ENCODE results near the gene SLC39A11. TPM values are rescaled to one million over a fixed set of nuclear protein-coding genes. Genes with fewer than 3 reads are reported as not detected.
"Not testable (repeated sequence)": the region's sequence is repeated elsewhere in the genome, so short reads cannot be mapped to it uniquely, and the experiment has no call there.

SLC39A11 gene
- total RNA-seq, 1 donor from 2014 or later: 21.5 TPM

DNA sequence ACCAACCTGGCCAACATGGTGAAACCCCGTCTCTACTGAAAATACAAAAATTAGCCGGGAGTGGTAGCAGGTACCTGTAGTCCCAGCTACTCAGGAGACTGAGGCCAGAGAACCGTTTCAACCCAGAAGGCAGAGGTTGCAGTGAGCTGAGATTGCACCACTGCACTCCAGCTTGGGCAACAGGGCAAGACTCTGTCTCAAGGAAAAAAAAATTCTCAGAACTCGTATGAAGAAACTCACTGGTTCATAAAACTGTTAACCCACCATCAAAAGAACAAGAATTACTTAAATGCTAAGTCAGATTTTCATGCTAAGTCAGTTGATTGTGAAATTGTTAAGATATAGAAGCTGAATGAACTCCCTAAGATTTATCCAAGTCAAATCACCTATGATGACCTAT, 31.3 kb downstream of the SLC39A11 start:
- H3K27ac Mint-ChIP-seq (ENCODE audit: unreplicated experiment): no peak overlapping the region
- no peak overlapping the region for H3K4me3 Mint-ChIP-seq (ENCODE audit: unreplicated experiment)
- peaks cover 2% of the 10 kb centered on the region for H3K9me3 Mint-ChIP-seq (ENCODE audit: unreplicated experiment)
- no peaks in the 10 kb centered on the region for H3K27me3 ChIP-seq (ENCODE audit: insufficient read depth, low read length)
- no peak overlapping the region for H3K4me2 ChIP-seq (ENCODE audit: low read length)
- no peaks in the 10 kb centered on the region for H3K9me3 ChIP-seq (ENCODE audit: insufficient read depth, low read depth, low read length)
- H3K4me1 Mint-ChIP-seq (ENCODE audit: low read depth, unreplicated experiment): peaks cover 7% of the 10 kb centered on the region
- H2AFZ ChIP-seq (ENCODE audit: low read depth, low read length): no peak overlapping the region
- peak; percentile 9 for FAIRE-seq
- no peaks in the 10 kb centered on the region for H3K36me3 ChIP-seq (ENCODE audit: insufficient read depth, low read length)
- no peaks in the 10 kb centered on the region for H3K79me2 ChIP-seq (ENCODE audit: insufficient read depth, low read length)
- no peak overlapping the region for H3K9ac ChIP-seq (ENCODE audit: low read length)
- no peak overlapping the region for H3K27ac ChIP-seq (ENCODE audit: low read depth, low read length)
- no peak for DNase-seq (ENCODE audit: low read depth)
- TF ChIP-seq EZH2 (IDR thresholded peaks at IDR 0.05; ENCODE audit: insufficient read depth, low read length): no peak
- TF ChIP-seq, protein P1, sequence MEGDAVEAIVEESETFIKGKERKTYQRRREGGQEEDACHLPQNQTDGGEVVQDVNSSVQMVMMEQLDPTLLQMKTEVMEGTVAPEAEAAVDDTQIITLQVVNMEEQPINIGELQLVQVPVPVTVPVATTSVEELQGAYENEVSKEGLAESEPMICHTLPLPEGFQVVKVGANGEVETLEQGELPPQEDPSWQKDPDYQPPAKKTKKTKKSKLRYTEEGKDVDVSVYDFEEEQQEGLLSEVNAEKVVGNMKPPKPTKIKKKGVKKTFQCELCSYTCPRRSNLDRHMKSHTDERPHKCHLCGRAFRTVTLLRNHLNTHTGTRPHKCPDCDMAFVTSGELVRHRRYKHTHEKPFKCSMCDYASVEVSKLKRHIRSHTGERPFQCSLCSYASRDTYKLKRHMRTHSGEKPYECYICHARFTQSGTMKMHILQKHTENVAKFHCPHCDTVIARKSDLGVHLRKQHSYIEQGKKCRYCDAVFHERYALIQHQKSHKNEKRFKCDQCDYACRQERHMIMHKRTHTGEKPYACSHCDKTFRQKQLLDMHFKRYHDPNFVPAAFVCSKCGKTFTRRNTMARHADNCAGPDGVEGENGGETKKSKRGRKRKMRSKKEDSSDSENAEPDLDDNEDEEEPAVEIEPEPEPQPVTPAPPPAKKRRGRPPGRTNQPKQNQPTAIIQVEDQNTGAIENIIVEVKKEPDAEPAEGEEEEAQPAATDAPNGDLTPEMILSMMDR (IDR thresholded peaks at IDR 0.05; ENCODE audit: insufficient read depth, low read depth, low read length): no peak
- H3K27me3 Mint-ChIP-seq (ENCODE audit: low read depth, unreplicated experiment): no peaks in the 10 kb centered on the region
- peaks cover 2% of the 10 kb centered on the region for H3K36me3 Mint-ChIP-seq (ENCODE audit: low read depth, unreplicated experiment)
- H4K20me1 ChIP-seq (ENCODE audit: insufficient read depth, low read length): no peaks in the 10 kb centered on the region
- peaks cover 8% of the 10 kb centered on the region for H3K4me1 ChIP-seq (ENCODE audit: insufficient read depth, low read length)
- H3K4me3 ChIP-seq (ENCODE audit: insufficient read depth, low read depth, low read length): no peak overlapping the region

DNA sequence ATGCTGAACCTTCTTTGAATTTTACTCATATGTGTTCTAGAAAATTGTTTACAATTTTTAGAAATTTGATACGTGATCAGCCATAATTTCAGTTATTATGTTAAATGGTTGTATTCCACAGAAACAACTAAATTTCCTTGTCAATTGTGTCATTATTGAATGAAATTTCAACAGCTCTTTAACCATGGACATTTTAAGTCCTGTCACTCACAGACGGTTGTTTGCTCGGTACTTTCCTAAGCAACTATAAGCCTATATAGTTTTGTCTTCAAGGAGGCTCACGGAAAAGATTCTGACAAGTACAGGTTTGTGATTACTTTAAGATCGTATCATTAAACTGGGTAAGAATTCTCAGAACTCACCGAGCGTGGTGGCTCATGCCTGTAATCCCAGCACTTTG, 31.8 kb downstream of the SLC39A11 start:
- Histone ChIP-seq H3K9me3 (ENCODE audit: insufficient read depth, low read depth, low read length) (no peaks in the 10 kb centered on the region), H3K4me3 (ENCODE audit: insufficient read depth, low read depth, low read length) (no peak overlapping the region), H3K27ac (ENCODE audit: low read depth, low read length) (no peak overlapping the region), H3K36me3 (ENCODE audit: insufficient read depth, low read length) (no peaks in the 10 kb centered on the region), H4K20me1 (ENCODE audit: insufficient read depth, low read length) (no peaks in the 10 kb centered on the region), H3K9ac (ENCODE audit: low read length) (no peak overlapping the region), H2AFZ (ENCODE audit: low read depth, low read length) (no peak overlapping the region), H3K4me2 (ENCODE audit: low read length) (no peak overlapping the region), H3K4me1 (ENCODE audit: insufficient read depth, low read length) (peaks cover 8% of the 10 kb centered on the region), H3K27me3 (ENCODE audit: insufficient read depth, low read length) (no peaks in the 10 kb centered on the region), H3K79me2 (ENCODE audit: insufficient read depth, low read length) (no peaks in the 10 kb centered on the region)
- Mint-ChIP-seq H3K4me3 (ENCODE audit: unreplicated experiment) (no peak overlapping the region), H3K9me3 (ENCODE audit: unreplicated experiment) (peaks cover 2% of the 10 kb centered on the region), H3K27me3 (ENCODE audit: low read depth, unreplicated experiment) (no peaks in the 10 kb centered on the region), H3K27ac (ENCODE audit: unreplicated experiment) (no peak overlapping the region), H3K4me1 (ENCODE audit: low read depth, unreplicated experiment) (peaks cover 7% of the 10 kb centered on the region), H3K36me3 (ENCODE audit: low read depth, unreplicated experiment) (peaks cover 2% of the 10 kb centered on the region)
- FAIRE-seq (no peak), DNase-seq (ENCODE audit: low read depth) (no peak)
- TF ChIP-seq, protein P1 (IDR thresholded peaks at IDR 0.05; ENCODE audit: insufficient read depth, low read depth, low read length): no peak
- no peak for TF ChIP-seq EZH2 (IDR thresholded peaks at IDR 0.05; ENCODE audit: insufficient read depth, low read length)

DNA sequence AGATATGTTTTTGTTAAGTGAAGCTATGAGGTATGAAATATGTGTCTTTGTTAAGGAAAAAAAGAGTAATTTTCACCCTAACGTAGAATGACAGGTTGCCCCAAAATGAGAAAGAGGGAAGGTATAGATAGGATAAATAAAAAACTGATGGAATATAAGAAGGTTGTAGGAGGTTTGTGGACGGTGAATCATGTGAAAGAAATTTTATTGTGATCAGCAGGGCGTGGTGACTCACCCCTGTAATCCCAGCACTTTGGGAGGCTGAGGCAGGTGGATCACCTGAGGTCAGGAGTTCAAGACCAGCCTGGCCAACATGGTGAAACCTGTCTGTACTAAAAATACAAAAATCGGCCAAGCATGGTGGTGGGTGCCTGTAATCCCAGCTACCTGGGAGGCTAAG, 32.8 kb downstream of the SLC39A11 start:
- H3K4me1 ChIP-seq (ENCODE audit: insufficient read depth, low read length); H3K79me2 ChIP-seq (ENCODE audit: insufficient read depth, low read length); H3K27ac ChIP-seq (ENCODE audit: low read depth, low read length); H3K4me3 ChIP-seq (ENCODE audit: insufficient read depth, low read depth, low read length); H3K9me3 ChIP-seq (ENCODE audit: insufficient read depth, low read depth, low read length); H3K27me3 Mint-ChIP-seq (ENCODE audit: low read depth, unreplicated experiment); H3K9ac ChIP-seq (ENCODE audit: low read length); H3K4me3 Mint-ChIP-seq (ENCODE audit: unreplicated experiment); H3K4me1 Mint-ChIP-seq (ENCODE audit: low read depth, unreplicated experiment); FAIRE-seq; H3K36me3 ChIP-seq (ENCODE audit: insufficient read depth, low read length); H3K36me3 Mint-ChIP-seq (ENCODE audit: low read depth, unreplicated experiment); H4K20me1 ChIP-seq (ENCODE audit: insufficient read depth, low read length); H3K27me3 ChIP-seq (ENCODE audit: insufficient read depth, low read length); H3K27ac Mint-ChIP-seq (ENCODE audit: unreplicated experiment); H3K9me3 Mint-ChIP-seq (ENCODE audit: unreplicated experiment); H2AFZ ChIP-seq (ENCODE audit: low read depth, low read length): not testable (repeated sequence)
- peak; percentile 38 for DNase-seq (ENCODE audit: low read depth)
- H3K4me2 ChIP-seq (ENCODE audit: low read length): peak overlapping the region; percentile 3

Measured in astrocyte (in vitro differentiated cells and primary cell).